Jurkat, Clone E6-1 (cell line): ENCODE data around the gene CCDC181. TPM values are rescaled to one million over a fixed set of nuclear protein-coding genes. Genes with fewer than 3 reads are reported as not detected.
A peak's percentile ranks its signal among the peaks of the same experiment; 100 is the strongest.

ENCODE experiments used
- DNase-seq: peaks from one replicate; pipeline ENCODE4 v3.0.0-alpha.2; 2011; ENCODE audit warnings: low read depth, low spot score
- H3K4me3 ChIP-seq: 2 replicates; pipeline ENCODE4 v1.5.1; 2011; ENCODE audit warnings: mild to moderate bottlenecking, low read length, control low read depth, moderate library complexity
- polyA plus RNA-seq: library from polyadenylated mRNA; unstranded; fragments of >200 nt; gene quantifications from one replicate; pipeline ENCODE4 v1.2.1, GENCODE V29; 2012; ENCODE audit warnings: missing spikeins; ENCODE audit not compliant: insufficient read length, insufficient read depth

CCDC181 gene
- 3.5 TPM for polyA plus RNA-seq

- peak within 1 kb of the TSS; percentile 73 for H3K4me3 ChIP-seq
- DNase-seq: peak; percentile 88
Observed at GRCh38 chr1:169427081-169427641, at the start of gene CCDC181. Gene CCDC181 (minus strand): TSS chr1:169427474. CDS start chr1:169424927, 2,547 bp downstream.

- DNase-seq: no peak
Observed at GRCh38 chr1:169475806-169476387, 48.6 kb upstream of the CCDC181 start.

GRCh38 chr1:169474302-169474995 is 47.2 kb upstream of the CCDC181 start:
- no peak overlapping the region for H3K4me3 ChIP-seq
- DNase-seq: no peak

More at GRCh38 chr1:169475806-169476387, 48.6 kb upstream of the CCDC181 start:
- no peak overlapping the region for H3K4me3 ChIP-seq

GRCh38 chr1:169473347-169473746 is 46.1 kb upstream of the CCDC181 start:
- no peak overlapping the region for H3K4me3 ChIP-seq
- no peak for DNase-seq

GRCh38 chr1:169472738-169473137 is 45.5 kb upstream of the CCDC181 start:
- no peak for DNase-seq
- no peak overlapping the region for H3K4me3 ChIP-seq

- H3K4me3 ChIP-seq: no peak overlapping the region
- no peak for DNase-seq
Observed at GRCh38 chr1:169468982-169469381, 41.7 kb upstream of the CCDC181 start.

- DNase-seq: peak; percentile 25
- H3K4me3 ChIP-seq: no peak overlapping the region
Observed at GRCh38 chr1:169466259-169467230, 39.3 kb upstream of the CCDC181 start.

GRCh38 chr1:169465281-169465680 is 38.0 kb upstream of the CCDC181 start:
- DNase-seq: no peak
- H3K4me3 ChIP-seq: no peak overlapping the region

- no peak for DNase-seq
- no peak overlapping the region for H3K4me3 ChIP-seq
Observed at GRCh38 chr1:169462385-169462784, 35.1 kb upstream of the CCDC181 start.

GRCh38 chr1:169461390-169462000 is 34.2 kb upstream of the CCDC181 start:
- no peak for DNase-seq
- no peak overlapping the region for H3K4me3 ChIP-seq

- no peak overlapping the region for H3K4me3 ChIP-seq
- no peak for DNase-seq
Observed at GRCh38 chr1:169460191-169460833, 33.0 kb upstream of the CCDC181 start.

GRCh38 chr1:169457443-169457842 is 30.2 kb upstream of the CCDC181 start:
- no peak overlapping the region for H3K4me3 ChIP-seq
- no peak for DNase-seq

- H3K4me3 ChIP-seq: no peak overlapping the region
- peak; percentile 20 for DNase-seq
Observed at GRCh38 chr1:169456029-169456428, 28.8 kb upstream of the CCDC181 start.

- H3K4me3 ChIP-seq: no peak overlapping the region
- no peak for DNase-seq
Observed at GRCh38 chr1:169452921-169453320, 25.6 kb upstream of the CCDC181 start.

GRCh38 chr1:169451218-169451824 is 24.0 kb upstream of the CCDC181 start:
- DNase-seq: no peak
- H3K4me3 ChIP-seq: no peak overlapping the region

GRCh38 chr1:169443923-169444322 is 16.6 kb upstream of the CCDC181 start:
- no peak overlapping the region for H3K4me3 ChIP-seq
- no peak for DNase-seq

GRCh38 chr1:169426174-169426705 is 1.0 kb downstream of the CCDC181 start:
- no peak for DNase-seq

GRCh38 chr1:169421309-169421708 is 6.0 kb downstream of the CCDC181 start:
- no peak overlapping the region for H3K4me3 ChIP-seq
- no peak for DNase-seq

More at GRCh38 chr1:169426174-169426705, 1.0 kb downstream of the CCDC181 start:
- no peak overlapping the region; the same call in 1 of the 2 replicates for H3K4me3 ChIP-seq
